Keratinocyte (primary cell): ENCODE data around the gene USP10.

ENCODE experiments used
- EZH2 ChIP-seq: IDR thresholded peaks from one replicate; pipeline ENCODE4 v1.6.1; 2012; ENCODE audit warnings: inconsistent platforms, mild to moderate bottlenecking, low read length, moderate library complexity
- TF ChIP-seq, protein P1 (sequence below), 3 experiments: IDR thresholded peaks in 1 of 3; conservative IDR thresholded peaks in 1 of 3; optimal IDR thresholded peaks in 1 of 3; 2 replicates in 2 of 3; 3 replicates in 1 of 3; pipeline versions ENCODE3 to v1.5.1; 2011; ENCODE audit warnings: low read length in 3 of 3, mild to moderate bottlenecking in 3 of 3, moderate library complexity in 2 of 3, control low read depth in 1 of 3, inconsistent platforms in 1 of 3; ENCODE audit not compliant: insufficient read depth in 2 of 3; ENCODE audit errors: extremely low read depth in 1 of 3

DNA sequence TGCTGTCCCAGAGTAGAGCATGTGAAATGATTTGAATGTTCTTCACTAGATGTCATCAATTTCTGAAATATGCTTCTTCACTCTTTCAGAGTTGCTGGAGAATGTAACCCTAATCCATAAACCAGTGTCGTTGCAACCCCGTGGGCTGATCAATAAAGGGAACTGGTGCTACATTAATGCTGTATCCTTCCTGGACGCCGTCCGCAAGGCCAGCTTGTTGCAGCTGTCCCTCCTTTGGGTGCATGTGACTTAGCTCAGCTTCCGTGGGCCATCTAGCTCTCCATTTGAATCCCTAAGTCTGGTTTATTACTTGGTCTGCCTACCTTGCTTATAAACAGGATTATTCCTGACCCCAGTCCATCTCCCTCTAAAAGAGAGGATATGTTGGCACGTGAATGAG, 58.8 kb downstream of the USP10 start:
- no peak for TF ChIP-seq EZH2
- TF ChIP-seq, protein P1, sequence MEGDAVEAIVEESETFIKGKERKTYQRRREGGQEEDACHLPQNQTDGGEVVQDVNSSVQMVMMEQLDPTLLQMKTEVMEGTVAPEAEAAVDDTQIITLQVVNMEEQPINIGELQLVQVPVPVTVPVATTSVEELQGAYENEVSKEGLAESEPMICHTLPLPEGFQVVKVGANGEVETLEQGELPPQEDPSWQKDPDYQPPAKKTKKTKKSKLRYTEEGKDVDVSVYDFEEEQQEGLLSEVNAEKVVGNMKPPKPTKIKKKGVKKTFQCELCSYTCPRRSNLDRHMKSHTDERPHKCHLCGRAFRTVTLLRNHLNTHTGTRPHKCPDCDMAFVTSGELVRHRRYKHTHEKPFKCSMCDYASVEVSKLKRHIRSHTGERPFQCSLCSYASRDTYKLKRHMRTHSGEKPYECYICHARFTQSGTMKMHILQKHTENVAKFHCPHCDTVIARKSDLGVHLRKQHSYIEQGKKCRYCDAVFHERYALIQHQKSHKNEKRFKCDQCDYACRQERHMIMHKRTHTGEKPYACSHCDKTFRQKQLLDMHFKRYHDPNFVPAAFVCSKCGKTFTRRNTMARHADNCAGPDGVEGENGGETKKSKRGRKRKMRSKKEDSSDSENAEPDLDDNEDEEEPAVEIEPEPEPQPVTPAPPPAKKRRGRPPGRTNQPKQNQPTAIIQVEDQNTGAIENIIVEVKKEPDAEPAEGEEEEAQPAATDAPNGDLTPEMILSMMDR (optimal IDR thresholded peaks at IDR 0.05 in 1 of 3, IDR thresholded peaks at IDR 0.05 in 1 of 3, conservative IDR thresholded peaks at IDR 0.05 in 1 of 3; ENCODE audit: extremely low read depth in 1 of 3, insufficient read depth in 2 of 3, low read length in 3 of 3), result no peak
